Keratinocyte (primary cell): Measurements from ENCODE around the gene COG5. TPM values are rescaled to one million over a fixed set of nuclear protein-coding genes. Genes with fewer than 3 reads are reported as not detected.

Experiments
- DNase-seq: peaks from one replicate; pipeline ENCODE4 v3.0.0-alpha.2; 2011; ENCODE audit warnings: low read depth, missing footprints, low spot score
- FAIRE-seq: peaks from 2 replicates; lab custom pipeline; 2011; peaks lifted over from hg19 to GRCh38; lab: Jason Lieb, UNC
- H2AFZ ChIP-seq: 2 replicates; pipeline ENCODE4 v1.6.0; 2012; ENCODE audit warnings: low read length, control low read depth, inconsistent platforms; ENCODE audit not compliant: control insufficient read depth
- H3K27ac ChIP-seq: 2 replicates; pipeline ENCODE4 v1.5.1; 2011; ENCODE audit warnings: low read length; ENCODE audit not compliant: control insufficient read depth, insufficient read depth
- H3K27me3 ChIP-seq: 3 replicates; pipeline ENCODE4 v1.6.0; 2011; ENCODE audit warnings: low read length; ENCODE audit not compliant: control insufficient read depth, insufficient read depth; ENCODE audit errors: extremely low read depth
- H3K36me3 ChIP-seq, 2 experiments: 2 replicates in 1 of 2; 3 replicates in 1 of 2; pipeline ENCODE4 v1.5.1; 2011; ENCODE audit warnings: low read length in 2 of 2, mild to moderate bottlenecking in 1 of 2; ENCODE audit not compliant: control insufficient read depth in 2 of 2, insufficient read depth in 2 of 2; ENCODE audit errors: extremely low read depth in 1 of 2
- H3K4me1 ChIP-seq: 3 replicates; pipeline ENCODE4 v1.5.1; 2011; ENCODE audit warnings: low read length; ENCODE audit not compliant: control insufficient read depth, insufficient read depth; ENCODE audit errors: extremely low read depth
- H3K4me2 ChIP-seq: 3 replicates; pipeline ENCODE4 v1.6.0; 2011; ENCODE audit warnings: low read depth, low read length; ENCODE audit not compliant: control insufficient read depth, insufficient read depth; ENCODE audit errors: extremely low read depth
- H3K4me3 ChIP-seq, 3 experiments: fragments of 200-600 bp in 1 of 3; sonication (generic) in 1 of 3; 2 replicates in 2 of 3; 3 replicates in 1 of 3; pipeline ENCODE4 v1.5.1; 2011 to 2016; ENCODE audit warnings: low read length in 3 of 3, mild to moderate bottlenecking in 3 of 3, control low read depth in 2 of 3, inconsistent platforms in 1 of 3, low read depth in 1 of 3, mixed read lengths in 1 of 3, mixed run types in 1 of 3, moderate library complexity in 1 of 3; ENCODE audit not compliant: control insufficient read depth in 2 of 3, insufficient read depth in 2 of 3; ENCODE audit errors: extremely low read depth in 1 of 3
- H3K79me2 ChIP-seq: 2 replicates; pipeline ENCODE4 v1.6.0; 2012; ENCODE audit warnings: low read length; ENCODE audit not compliant: control insufficient read depth, insufficient read depth
- H3K9ac ChIP-seq: 3 replicates; pipeline ENCODE4 v1.6.0; 2011; ENCODE audit warnings: low read length; ENCODE audit not compliant: control insufficient read depth, insufficient read depth; ENCODE audit errors: extremely low read depth
- H3K9me1 ChIP-seq: 3 replicates; pipeline ENCODE4 v1.6.0; 2011; ENCODE audit warnings: low read length; ENCODE audit not compliant: control insufficient read depth, insufficient read depth; ENCODE audit errors: extremely low read depth
- H3K9me3 ChIP-seq: 2 replicates; pipeline ENCODE4 v1.5.1; 2012; ENCODE audit warnings: low read depth, low read length; ENCODE audit not compliant: control insufficient read depth
- H4K20me1 ChIP-seq: 3 replicates; pipeline ENCODE4 v1.6.0; 2011; ENCODE audit warnings: low read length; ENCODE audit not compliant: control insufficient read depth, insufficient read depth; ENCODE audit errors: extremely low read depth
- CTCF ChIP-seq, 3 experiments: IDR thresholded peaks in 1 of 3; conservative IDR thresholded peaks in 1 of 3; optimal IDR thresholded peaks in 1 of 3; 2 replicates in 2 of 3; 3 replicates in 1 of 3; pipeline versions ENCODE3 to v1.5.1; 2011; ENCODE audit warnings: low read length in 3 of 3, mild to moderate bottlenecking in 3 of 3, moderate library complexity in 2 of 3, control low read depth in 1 of 3, inconsistent platforms in 1 of 3; ENCODE audit not compliant: insufficient read depth in 2 of 3; ENCODE audit errors: extremely low read depth in 1 of 3
- EZH2 ChIP-seq: IDR thresholded peaks from one replicate; pipeline ENCODE4 v1.6.1; 2012; ENCODE audit warnings: inconsistent platforms, mild to moderate bottlenecking, low read length, moderate library complexity
- dilution Hi-C: fragments of 300-500 bp; cut with MboI; formaldehyde crosslinking; loops from one replicate; pipeline ENCODE4 v1.7.0; 2020; ENCODE audit warnings: low sequenced_read_pairs; ENCODE audit not compliant: extremely low pct_ligation_motif_present
- polyA plus RNA-seq, 5 experiments: library from polyadenylated mRNA; depleted of rRNA in 3 of 5; stranded (reverse) in 3 of 5; stranded (forward) in 1 of 5; unstranded in 1 of 5; fragments of >200 nt; gene quantifications; 1 replicate in 1 of 5; 2 replicates in 3 of 5; 3 replicates in 1 of 5; pipeline versions ENCODE4 v1.2.1 to v1.2.3, GENCODE V29; 2011 to 2012; ENCODE audit warnings: missing spikeins in 2 of 5, low read depth in 1 of 5, low replicate concordance in 1 of 5

The COG5 gene
- polyA plus RNA-seq, 1 donor (not counting 4 experiments of a cell fraction or from before 2014, with no cell fraction given): 50.7 TPM

GRCh38 chr7:107359520-107360316, 204.0 kb downstream of the COG5 start:
- no peak overlapping the region for H3K27ac ChIP-seq
- no peak overlapping the region for H2AFZ ChIP-seq
- DNase-seq: no peak
- FAIRE-seq: no peak
- no peaks in the 10 kb centered on the region for H3K79me2 ChIP-seq
- no peaks in the 10 kb centered on the region for H3K27me3 ChIP-seq
- no peak for TF ChIP-seq EZH2
- no peak for TF ChIP-seq CTCF (optimal IDR thresholded peaks at IDR 0.05 in 1 of 3, IDR thresholded peaks at IDR 0.05 in 1 of 3, conservative IDR thresholded peaks at IDR 0.05 in 1 of 3; ENCODE audit: extremely low read depth in 1 of 3, insufficient read depth in 2 of 3, low read length in 3 of 3)
- peaks cover 10 to 12% of the 10 kb centered on the region in 2 experiments for H3K36me3 ChIP-seq
- H3K4me3 ChIP-seq: no peak overlapping the region
- dilution Hi-C loops: no loop called here
- no peaks in the 10 kb centered on the region for H4K20me1 ChIP-seq
- no peaks in the 10 kb centered on the region for H3K9me3 ChIP-seq
- no peaks in the 10 kb centered on the region for H3K9me1 ChIP-seq
- H3K4me2 ChIP-seq: no peak overlapping the region
- no peak overlapping the region for H3K9ac ChIP-seq
- H3K4me1 ChIP-seq: no peaks in the 10 kb centered on the region

GRCh38 chr7:107355616-107356015, 208.1 kb downstream of the COG5 start:
- H3K4me3 ChIP-seq: no peak overlapping the region
- no peaks in the 10 kb centered on the region for H3K27me3 ChIP-seq
- H3K27ac ChIP-seq: no peak overlapping the region
- H2AFZ ChIP-seq: no peak overlapping the region
- TF ChIP-seq EZH2: no peak
- H4K20me1 ChIP-seq: no peaks in the 10 kb centered on the region
- H3K4me2 ChIP-seq: no peak overlapping the region
- H3K36me3 ChIP-seq: peaks cover 4 to 11% of the 10 kb centered on the region in 2 experiments
- dilution Hi-C loops: no loop called here
- no peaks in the 10 kb centered on the region for H3K4me1 ChIP-seq
- DNase-seq (no peak), FAIRE-seq (peak; percentile 49)
- no peak overlapping the region for H3K9ac ChIP-seq
- no peaks in the 10 kb centered on the region for H3K9me3 ChIP-seq
- H3K79me2 ChIP-seq: no peaks in the 10 kb centered on the region
- no peaks in the 10 kb centered on the region for H3K9me1 ChIP-seq
